NCI-H2081 treated with DMSO at 0.1 percent for 48 hours (cell line): ENCODE measurements around the gene SFSWAP.
"Not testable (repeated sequence)": the region's sequence is repeated elsewhere in the genome, so short reads cannot be mapped to it uniquely, and the experiment has no call there.

ENCODE experiments used
- DNase-seq: peaks from one replicate; lab custom pipeline; 2025; lab: John Stamatoyannopoulos, UW

SFSWAP gene

DNA sequence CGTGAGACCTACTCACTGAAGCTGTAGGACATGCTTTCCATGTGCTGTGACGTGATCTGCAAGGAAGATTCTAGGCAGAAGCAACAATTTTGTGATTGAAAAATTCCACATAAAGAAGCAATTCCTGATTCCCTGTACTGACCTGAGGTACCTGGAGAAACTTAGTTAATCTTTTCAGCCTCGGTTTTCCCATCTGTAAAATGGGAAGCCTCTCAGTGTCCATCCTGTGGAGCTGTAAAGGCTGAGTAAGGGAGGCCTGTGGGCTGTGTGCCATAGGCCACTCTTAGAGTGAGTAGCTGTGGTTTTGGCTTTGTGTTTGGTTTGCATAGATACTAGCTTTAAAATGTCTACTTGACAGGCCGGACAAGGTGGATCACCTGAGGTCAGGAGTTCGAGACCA, 50.7 kb downstream of the SFSWAP start:
- DNase-seq, result no peak

DNA sequence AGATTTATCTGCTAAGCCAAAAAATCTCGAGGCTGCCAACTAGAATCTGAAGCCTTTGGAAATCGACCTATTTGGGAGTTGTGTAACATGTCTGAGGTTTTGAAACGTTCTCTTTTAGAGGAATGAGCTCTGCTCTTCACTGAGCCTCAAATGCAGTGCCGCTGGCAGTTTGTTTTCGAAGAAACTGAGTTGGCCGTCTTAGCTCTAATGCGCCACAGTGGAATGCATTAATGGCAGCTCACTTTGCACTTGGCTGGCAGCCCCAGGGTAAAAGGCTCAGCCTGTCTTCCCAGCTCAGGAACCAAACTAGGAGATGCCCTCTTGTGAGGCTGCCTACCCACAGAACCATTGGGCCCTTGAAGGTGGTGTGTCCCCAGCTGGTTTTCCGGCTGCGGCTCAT, 53.8 kb downstream of the SFSWAP start:
- DNase-seq, result no peak

GRCh38 chr12:131765961-131766360, 55.1 kb downstream of the SFSWAP start:
- no peak for DNase-seq

- DNase-seq, result no peak
Measured at GRCh38 chr12:131766382-131767107, 55.7 kb downstream of the SFSWAP start.

- DNase-seq, result no peak
Measured at GRCh38 chr12:131770120-131770519, 59.2 kb downstream of the SFSWAP start.

- no peak for DNase-seq
Measured at GRCh38 chr12:131771965-131772364, 61.1 kb downstream of the SFSWAP start.

- no peak for DNase-seq
Measured at GRCh38 chr12:131773582-131774221, 62.8 kb downstream of the SFSWAP start.

DNA sequence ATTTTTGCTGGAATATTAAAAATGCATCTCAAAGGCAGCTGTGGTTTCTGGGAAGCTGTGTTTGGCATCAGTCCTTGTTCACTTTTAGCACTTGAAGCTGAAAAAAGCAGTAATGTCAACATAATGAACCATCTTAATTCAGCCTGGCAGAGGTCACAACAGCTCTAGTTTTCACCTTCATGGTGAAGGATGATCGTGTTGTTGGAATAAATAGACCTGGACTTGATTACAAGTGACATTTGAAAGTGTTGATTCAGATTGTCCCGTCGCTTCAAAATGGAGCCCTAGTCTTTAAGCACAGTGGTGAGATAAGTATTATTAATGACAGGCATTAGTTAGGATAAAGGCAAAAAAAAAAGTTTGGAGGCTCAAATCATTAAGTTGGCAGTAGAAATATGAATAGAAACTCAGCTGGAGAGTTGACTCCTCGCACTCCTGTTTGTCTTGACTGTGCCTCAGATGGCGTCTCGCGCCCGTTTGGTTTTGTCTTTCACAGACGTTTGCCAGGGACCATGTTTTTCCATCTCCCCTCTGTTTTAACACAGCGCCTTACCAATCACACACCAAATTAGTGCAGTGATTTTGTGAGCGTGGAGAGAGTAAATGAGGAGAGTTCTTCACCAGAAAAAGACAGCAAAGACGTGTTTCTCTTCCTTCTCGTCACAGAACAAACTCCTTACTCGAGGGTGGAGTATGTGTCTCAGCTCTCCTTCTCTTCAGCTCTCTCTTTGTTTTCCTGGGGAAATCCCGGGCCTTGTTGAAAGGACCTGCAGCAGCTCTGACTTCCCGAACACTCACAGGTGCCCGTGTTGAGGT, 63.9 kb downstream of the SFSWAP start:
- DNase-seq, result no peak

GRCh38 chr12:131775392-131776236, 64.7 kb downstream of the SFSWAP start:
- DNase-seq, result no peak

DNA sequence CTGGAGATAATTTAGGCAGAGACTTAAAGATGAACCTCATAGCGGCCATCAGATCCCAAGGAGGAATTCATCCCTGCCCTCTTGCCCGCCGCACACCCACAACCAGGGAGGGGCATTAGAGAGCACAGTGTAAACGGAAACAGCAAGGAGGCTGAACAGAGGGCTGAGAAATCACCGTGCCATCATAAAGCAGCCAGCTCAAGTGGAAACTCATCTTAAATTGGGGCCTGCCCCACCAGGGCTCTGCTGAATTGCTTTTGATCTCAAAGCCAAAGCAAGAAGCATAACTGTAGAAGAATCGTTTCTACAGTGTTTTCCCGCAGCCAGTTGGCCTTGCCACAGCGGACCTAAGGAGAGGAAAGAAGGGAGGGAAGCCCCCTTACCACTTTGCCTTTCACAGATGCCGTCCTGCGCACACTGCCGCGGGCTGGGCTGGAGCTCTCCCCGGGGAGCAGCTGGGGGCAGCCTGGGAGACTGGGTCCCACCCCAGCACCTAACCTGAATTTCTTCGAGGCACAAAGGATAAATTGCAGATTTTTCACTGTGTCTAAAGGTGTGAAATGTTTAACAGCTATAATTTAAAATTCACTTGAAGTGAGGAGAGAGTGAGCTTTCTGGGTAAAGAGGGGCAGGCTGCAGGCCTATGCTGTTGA, 65.5 kb downstream of the SFSWAP start:
- DNase-seq, result no peak

DNA sequence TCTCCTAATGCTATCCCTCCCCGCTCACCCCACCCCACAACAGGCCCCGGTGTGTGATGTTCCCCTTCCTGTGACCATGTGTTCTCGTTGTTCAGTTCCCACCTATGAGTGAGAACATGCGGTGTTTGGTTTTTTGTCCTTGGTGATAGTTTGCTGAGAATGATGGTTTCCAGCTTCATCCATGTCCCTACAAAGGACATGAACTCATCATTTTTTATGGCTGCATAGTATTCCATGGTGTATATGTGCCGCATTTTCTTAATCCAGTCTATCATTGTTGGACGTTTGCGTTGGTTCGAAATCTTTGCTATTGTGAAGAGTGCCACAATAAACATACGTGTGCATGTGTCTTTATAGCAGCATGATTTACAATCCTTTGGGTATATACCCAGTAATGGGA, 66.4 kb downstream of the SFSWAP start:
- DNase-seq, result not testable (repeated sequence)

DNA sequence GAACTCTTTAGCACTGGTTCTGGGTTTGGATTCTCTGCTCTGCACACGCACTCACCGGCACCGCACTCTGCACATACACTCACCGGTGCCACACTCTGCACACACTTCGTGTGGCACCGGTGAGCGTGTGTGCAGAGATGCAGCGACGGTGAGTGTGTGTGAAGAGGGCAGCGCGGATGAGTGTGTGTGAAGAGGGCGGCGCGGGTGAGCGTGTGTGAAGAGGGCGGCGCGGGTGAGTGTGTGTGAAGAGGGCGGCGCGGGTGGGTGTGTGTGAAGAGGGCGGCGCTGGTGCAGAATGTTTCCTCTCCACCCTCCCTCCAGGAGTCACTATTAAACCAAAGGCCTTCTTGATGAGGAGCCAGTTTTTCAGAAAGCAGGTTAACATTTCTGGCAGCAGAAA, 68.1 kb downstream of the SFSWAP start:
- no peak for DNase-seq

DNA sequence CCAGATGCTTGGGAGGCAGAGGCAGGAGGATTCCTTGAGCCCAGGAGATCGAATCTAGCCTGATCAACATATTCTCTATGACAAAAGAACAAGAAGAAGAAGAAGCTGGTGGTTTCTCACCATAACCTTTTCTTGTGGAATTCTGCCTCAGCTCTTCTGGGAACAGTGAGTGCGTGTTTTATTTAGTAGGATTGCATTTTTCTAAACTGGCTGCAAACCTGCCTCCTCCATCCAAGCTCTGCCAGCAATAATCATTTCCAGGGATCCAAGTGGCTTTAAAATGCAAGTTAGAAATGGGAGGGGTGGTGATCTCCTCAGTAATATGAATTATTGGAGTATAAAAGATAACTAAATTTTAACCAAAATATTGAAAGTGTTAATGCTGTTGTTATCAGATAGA, 71.2 kb downstream of the SFSWAP start:
- no peak for DNase-seq

GRCh38 chr12:131783915-131784541, 73.1 kb downstream of the SFSWAP start:
- no peak for DNase-seq

DNA sequence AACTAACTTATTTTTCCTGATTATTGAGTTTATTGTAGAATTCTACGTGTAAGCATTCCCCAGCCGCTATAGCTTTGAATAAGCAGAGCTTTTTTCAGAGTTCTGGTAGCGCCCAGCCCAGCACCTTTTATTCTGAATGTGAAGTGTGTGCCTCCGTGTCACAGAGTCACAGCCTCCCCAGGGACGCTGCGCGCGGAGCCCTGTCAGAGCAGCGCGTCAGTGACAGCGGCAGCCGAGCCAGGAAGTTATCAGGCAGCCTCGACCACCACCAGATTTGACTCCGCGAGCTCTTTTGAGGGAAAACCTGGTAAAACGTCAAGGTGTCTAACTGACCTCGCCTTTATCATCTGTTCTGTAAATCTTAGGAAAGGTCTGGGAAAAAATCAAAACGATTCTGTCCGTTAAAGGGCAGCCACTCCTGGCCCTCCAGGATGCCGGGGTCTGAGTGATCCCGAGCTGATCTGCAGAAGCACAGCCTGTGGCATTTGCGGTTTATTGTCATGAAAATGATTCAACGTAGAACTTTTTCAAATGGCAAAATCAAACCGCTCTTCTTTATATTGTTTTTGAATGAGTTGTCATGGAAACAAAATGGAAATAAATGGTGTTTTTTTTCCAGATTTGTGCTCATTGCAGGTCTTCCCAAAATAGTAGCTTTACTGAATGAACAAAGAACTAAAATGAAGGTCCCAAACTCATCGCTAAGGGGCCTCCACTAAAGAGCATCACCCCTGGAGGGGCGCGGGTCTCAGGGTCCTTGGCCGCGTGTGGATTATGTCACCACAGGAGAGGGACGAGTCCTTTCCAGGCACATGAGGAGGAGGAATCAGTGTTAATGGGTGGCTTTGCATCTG, 74.2 kb downstream of the SFSWAP start:
- DNase-seq, result no peak

DNA sequence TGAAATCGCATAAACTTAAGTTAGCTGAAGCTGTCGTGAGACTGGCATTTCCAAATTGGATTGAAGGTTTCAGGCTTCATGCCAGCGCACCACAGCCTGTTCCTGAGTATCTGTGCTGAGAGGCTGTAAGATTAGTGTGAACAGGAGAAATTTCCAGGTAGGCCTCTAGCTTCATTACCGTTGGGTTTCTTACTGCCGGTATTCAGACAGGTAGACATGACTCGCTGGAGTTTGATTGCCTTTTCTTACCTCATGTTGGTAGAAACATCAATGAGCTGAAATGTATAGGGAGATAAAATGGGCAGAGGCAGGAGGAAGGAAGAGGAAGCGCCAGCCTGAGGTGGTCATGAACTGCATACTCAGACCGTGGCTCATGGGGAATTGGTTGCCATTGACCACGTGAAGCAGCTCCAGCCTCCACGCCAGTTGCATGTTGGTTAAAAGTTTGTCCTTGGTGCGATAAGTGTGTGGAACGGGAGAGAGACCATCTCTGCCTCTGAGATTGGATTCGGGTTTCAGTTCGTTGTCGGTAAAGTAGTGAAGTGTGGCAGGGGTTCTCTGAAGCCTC, 75.0 kb downstream of the SFSWAP start:
- no peak for DNase-seq

GRCh38 chr12:131786331-131786730, 75.4 kb downstream of the SFSWAP start:
- no peak for DNase-seq

- no peak for DNase-seq
Measured at GRCh38 chr12:131787143-131787660, 76.3 kb downstream of the SFSWAP start.

DNA sequence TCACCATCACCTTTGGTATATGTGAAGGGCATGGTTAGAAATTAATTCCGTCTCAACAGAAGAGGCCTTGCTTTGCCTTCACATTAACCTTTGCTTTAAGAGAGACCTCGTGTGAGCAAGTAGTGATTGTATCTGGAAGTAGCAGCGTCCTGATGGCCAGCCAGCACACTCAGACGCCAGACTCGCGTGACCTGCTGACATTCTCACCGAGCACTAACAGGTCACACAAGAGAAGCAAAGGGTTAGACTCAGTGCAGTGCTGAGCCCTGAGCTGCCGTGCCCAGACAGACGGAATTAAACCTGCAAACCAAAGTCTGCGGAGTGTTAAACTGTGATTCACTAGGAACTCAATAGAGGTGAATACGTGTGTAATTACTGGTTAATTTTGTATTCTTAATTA, 77.2 kb downstream of the SFSWAP start:
- DNase-seq, result no peak

DNA sequence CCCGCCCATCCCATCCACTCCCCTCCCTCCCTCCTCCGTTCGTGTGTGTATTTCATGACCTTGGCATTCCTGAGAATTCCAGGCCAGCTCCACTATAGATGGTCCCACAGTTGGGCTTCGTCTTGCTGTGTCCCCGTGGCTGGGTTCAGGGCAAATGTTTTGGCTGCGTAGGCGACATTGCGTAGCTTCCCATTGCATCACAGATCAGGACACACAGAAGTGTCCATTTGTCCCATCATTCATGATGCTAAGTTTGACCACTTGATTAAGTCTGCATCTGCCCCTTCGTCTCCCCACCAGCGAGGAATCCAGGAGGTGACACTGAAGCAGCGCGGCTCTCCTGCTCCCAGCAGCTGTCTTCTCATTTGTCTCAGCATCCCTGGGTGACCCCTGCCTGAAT, 78.7 kb downstream of the SFSWAP start:
- DNase-seq, result no peak
